ENCODE measurements around the gene LRRN2.

The LRRN2 gene

DNA sequence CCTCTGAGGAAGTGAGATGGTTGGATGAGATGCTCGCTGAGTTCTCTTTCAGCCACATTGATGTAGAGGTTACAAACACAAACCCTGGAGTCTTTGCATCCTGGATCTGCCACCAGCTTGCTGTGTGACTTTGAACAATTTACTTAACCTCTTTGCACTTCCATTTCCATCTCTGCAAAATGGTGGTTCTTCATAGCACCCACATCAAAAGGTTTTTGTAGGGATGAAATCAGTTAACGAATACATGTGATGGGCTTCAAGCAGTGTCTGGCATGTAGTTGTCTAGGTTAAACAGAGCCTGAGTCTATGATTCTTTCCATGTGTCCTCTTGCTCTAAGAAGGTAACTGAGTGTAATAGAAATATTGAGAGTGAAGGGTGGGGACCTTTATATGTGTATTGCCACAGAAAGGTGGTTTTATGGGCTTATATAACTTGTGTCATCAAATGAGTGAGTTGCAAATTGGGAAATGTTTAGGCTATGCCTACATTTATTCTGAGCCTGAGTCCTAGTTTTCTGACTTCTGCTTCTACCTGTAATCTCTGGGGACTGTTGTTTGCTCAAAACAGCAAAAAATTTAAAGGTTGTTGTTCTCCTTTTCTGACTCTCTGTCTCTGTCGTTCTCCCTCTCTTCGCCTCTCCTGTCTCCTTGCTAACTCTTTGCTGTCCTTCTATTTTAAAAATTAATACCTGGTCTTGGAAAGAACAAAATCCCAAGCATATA lies 27.3 kb upstream of the LRRN2 start:
- DNase-seq (ENCODE audit: low spot score), result no peak

DNA sequence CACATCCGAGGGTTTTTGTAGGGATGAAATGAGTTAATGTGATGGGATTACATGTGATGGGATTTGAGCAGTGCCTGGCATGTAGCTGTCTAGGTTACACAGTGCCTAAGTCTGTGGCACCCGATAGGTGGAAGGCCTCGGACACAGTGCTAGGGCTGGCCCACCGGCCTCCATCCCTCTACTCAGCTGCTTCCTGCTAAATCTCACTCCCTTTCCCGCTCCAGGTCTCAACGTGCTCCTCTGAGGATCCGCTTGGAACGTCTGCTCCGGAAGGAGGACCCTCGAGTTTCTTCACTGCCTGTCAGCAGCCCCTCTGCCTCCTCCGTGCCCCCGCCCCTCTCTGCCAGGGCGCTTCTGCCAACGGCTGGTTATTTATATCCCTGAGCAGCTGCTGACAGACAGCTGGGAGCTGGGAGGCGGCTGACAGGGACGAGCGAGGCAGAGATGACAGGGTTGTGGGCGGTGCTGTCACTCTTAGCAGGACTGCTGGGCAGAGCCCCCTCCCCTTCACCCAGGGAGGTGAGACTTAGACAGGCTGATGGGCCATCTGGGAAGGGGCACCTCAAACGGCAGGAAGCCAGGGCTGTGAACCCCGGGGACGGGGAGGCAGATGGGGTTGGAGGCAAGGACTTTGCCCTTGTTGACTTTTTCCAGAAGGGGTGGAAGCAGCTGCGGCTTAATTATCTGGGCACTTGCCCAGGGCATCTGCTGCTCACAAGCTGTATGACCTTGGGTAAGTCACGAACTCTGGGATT lies 26.6 kb upstream of the LRRN2 start:
- no peak for DNase-seq (ENCODE audit: low spot score)

DNA sequence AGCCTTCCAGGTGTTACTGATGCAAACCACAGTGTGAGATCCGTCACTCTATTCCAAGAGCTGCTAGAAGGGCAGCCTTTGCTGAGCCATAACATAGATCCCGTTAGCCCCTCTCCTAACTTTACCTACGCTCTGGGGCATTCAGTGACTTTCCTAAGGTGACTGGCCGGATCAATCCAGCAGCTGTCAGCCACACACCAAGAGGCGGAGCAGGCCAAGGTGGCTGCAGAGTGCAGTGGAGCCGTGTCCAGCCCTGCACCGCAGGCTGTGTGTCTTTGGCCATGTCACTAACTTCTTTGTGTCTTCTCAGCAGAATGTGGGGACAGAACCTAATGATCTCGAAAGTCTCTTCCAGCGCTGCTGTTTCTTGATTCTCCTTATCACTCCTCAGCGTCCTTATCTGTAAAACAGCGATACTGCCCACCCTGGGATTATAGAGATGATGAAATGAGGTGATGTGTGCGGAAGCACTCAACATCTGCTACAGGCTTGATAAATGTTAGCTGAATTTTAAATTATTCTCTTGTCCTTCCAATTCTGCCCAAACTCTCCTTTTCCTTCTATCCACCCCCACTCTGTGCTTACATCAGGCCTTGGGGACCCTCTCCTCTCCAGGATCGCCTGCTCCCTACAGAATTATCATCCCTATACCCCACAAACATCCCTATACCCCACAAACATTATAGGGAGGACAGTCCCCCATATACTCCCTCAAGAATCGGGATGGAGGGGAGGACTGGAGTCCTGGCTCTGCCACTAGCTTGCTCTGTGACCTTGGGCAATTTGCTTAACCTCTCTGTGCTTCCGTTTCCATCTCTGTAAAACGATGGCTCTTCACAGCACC lies 25.8 kb upstream of the LRRN2 start:
- no peak for DNase-seq (ENCODE audit: low spot score)

DNA sequence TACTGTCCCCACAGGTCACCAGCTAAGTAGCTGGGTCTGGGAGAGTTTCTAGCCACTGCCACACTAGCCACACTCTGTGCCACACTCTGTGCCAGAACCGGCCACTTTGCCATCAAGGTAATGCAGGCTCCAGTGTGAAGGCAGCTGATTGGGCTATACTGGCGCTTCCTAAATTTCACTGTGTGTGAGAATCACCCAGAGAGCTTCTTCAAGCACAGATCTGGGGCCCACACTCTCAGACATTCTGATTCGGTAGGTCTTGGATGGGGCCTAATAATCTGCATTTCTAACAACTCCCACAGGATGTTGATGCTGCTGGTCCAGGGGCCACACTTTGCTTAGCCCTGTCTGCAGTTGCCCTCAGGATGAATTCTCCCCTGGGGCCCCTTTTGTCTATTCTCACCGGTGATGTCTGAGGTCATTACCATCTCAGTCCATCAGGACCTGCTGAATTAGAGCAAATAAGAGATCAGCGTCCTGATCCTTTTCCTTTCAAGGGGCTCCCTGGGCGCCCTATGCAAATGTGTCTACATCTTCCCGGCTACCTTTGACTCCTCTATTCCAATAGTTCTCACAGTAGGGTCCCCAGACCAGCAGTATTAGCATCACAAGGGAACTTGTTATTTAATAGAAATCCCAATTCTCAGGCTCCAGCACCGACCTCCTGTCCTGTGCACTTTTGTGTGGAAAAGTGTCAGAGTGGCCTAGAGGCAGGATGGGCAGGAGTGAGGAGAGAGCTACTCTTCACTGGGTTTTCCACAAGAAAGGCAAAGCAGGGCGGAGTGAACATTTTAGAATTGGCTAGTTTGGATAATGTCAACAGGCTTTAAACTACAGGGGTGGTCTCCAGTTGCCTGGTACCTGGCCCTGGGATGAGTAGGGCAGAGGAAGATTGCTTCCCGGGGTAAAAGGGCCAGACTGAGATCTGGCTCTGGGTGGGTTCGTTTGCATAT lies 24.7 kb upstream of the LRRN2 start:
- DNase-seq (ENCODE audit: low spot score), result no peak

DNA sequence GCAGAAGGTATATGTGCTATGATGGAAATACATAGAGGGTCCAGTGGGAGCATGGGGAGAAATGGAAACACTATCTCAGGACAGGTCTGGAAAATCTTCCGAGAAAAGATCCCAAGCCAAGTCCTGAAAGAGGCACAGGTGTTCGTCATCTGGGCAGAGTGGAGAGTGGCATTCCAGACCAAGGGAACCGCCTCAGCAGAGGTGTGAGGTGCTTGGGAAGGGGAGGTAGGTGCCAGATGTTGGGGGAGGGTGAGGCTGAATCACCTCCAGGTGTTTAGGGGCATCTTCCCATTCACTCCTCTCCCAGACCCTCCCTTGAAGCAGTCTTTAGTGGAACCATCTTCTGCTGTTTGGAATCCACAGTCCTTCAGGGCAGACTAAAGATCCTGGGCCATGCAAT lies 23.5 kb upstream of the LRRN2 start:
- no peak for DNase-seq (ENCODE audit: low spot score)

DNA sequence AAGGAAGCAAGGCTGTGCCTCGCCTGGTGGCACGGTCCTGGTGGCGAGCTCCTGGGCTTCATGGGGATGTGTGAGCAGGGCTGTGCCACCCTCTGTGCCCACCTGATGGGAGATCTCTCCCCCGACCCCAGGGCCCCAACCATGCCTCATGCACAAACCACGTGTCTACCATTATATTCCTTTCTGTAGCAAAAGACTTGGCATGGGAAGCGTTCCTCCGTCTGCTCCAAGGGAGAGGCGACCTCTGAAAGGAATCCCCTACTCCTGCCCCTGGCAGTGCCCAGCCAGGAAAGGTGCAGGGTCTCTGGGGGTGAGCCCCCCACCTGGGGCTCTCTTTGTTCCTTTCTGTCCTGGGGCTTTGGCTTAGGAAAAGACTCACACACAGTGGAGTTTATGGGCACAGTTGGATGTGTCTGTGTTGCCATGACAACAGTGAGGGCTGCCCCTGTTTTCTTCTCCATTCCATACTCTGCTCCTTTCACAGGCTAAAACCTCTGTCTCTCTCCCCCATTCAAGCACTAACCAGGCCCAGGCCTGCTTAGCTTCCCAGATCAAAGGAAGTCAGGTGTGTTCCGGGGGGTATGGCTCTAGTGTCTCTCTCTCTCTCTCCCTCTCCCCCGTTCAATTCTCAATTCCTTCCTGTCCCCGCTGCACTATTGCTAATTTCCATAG lies 21.4 kb upstream of the LRRN2 start:
- no peak for DNase-seq (ENCODE audit: low spot score)

DNA sequence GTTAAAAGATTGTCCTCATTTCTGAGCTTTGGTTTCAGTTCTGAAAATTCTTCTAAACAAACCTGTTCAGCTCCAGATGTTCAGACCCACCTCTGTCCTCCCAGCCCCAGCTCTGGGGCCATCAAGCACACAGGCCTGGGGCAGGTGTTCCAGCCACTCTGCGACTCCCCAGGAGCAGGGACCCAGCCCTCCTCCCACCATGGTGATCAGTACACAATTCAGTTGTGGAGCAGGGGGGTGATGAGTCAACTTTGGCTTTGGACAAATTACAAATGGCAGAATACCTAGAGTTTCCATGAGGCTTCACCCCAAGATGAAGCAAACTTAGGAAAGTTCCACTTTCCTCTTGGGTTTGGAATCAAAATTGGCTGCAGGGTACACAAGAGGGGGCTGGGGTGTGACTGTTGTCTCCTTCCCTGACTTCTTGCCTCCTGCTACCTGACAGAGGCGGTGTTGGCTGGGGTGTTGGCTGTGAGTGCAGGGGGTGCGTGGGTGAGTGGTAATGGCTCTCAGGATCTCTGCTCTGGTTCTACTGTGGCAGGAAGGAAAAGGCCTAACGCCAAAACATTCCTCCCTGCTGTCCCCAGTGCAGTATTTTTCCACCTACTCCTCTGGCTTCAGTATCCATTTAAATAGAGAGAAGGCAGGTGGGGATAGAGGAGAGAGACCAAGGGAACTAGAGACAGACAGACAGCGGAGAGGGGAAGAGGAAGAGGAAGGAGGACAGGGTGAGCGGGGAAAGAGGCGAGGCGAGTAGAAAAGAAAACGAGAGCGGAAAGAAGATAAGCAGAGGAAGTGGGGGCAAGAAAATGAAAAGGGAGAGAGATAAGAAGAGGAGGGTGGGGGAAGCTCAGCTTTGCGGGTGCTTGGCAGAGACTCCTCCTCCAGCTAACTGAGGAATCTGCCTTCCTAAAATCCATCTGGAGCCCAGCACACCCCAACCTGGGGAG lies 20.6 kb upstream of the LRRN2 start:
- no peak for DNase-seq (ENCODE audit: low spot score)

DNA sequence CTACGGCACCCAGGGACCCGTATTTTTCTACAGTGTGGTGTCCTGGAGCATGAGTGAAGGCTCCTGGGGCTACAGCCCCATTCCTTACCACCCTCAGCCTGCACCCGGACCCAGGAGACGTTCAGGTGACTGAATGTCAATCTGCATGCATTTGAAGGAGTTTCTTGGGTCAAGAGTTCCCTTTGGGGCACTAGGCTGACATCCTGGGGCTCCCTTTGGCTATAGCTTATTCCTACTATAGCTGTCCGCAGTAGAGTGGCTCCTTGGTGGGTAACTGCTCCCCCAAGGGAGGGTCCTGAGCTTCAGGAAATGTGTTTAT lies 19.9 kb upstream of the LRRN2 start:
- no peak for DNase-seq (ENCODE audit: low spot score)

DNA sequence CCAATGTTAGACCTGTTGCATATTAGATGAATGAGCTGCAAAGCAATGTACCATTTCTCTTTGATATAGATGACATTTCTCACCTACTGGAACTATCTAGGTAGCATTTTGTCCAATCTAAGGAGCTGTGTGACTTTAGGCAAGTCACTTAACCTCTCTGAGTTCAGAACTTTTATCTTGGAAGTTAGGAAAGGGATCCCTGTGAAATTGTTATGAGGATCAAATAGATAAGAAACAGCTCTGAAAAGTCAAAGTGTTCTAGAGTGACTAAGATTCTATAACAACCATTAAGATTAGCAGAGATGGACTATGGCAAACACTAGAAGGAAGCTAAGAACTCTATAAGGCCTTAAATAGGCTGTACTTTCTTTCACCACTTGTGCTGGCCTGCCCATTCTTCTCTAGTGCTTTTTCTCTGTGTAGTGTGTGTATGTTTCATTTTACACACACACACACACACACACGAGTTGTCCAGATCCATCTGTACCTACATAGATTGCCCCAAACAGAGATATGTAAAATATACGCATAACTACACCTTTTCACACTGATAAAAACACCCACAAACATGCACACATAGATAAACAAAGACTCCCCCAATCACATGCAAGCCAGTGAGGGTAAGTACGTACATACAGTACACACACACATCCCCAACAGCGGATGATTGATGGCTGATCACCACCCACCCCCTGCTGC lies 19.4 kb upstream of the LRRN2 start:
- no peak for DNase-seq (ENCODE audit: low spot score)

DNA sequence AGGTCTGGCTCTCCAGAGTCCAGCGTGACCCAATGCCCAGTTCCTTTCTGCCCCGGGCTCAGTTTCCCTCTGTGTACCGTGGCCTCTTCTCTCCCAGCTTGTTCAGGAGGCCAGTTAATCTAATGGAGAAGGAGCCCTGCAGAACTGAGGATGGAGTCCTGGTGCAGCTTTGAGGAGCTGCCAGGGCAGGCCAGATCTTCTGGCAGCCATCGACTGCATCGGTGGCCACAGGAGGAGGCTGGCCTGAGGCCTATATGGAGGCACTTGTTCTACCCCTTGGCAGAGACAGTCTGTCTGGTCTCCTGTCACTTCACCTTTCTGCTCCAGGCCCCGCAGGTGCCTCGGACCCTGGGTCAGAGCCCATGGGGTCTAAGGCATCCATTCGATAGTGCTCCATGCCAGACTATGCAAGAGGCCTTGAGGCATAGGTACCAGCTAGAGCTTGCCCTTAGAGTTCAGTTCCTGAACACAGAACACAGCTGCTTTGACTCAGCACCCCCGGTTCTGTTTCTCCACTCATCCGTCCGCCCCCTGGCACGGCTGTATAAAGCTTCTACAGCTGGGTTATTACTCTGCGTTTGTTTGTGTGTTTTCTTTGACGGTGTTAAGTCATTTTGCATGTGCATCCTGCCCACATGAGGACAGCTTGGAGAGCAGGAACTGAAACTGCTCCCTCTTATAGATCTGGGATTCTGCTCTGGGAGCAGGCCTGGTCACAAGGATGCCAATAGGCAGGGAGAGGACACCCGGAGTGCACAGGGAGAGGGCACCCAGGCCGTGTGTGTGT lies 18.5 kb upstream of the LRRN2 start:
- DNase-seq (ENCODE audit: low spot score), result no peak

DNA sequence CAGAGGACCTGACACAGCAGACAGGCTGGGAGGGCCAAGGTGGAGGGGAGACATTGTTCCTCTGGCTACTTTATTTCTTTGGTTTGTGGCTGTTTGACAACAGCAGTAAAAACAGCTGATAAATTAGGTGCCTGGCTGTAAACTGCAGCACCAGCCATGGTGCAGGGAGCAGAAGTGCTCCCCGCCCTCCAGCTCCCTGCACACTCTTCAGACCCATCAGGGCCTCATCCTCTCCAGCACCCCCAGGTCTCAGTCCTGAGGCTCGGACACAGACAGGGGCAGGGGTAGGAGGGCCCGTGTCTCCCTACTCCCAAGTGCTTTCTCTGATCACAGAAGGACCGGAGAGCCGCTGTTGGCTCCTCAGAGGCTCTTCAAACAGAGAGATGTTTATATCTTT lies 17.7 kb upstream of the LRRN2 start:
- no peak for DNase-seq (ENCODE audit: low spot score)

DNA sequence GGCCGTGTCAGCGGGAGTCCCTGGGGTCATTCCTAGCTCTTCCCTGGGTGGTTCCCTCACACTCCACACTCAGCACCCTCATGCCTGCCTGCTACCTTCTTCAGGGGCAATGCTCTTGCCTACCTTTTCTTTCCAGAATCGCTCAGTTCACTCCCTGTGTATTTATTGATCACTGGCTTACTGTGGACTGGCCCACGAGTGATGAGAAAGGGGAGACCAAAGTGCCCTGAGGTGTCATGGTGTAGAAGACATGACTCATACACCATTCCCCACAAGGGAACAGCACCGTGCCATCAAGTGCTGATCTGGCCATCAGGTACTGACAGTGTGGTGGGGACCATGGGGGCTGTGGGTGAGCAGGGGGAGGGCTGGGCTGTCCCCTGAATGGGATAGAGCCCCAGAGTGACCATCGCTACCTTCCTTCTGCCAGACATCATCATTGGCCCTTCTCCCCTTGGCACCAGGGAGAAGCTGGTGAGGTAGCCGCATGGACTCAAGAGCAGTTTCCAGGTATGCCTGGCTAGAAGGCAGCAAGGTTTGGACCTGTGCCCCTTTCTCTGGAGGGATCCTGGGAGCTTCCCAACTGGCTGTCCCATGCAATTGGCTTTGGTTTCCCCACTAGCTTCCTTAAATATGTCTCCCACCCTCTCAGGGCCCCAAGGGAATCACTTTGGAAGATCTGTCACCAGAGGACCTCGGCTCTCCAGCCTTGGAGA lies 17.2 kb upstream of the LRRN2 start:
- DNase-seq (ENCODE audit: low spot score), result no peak

DNA sequence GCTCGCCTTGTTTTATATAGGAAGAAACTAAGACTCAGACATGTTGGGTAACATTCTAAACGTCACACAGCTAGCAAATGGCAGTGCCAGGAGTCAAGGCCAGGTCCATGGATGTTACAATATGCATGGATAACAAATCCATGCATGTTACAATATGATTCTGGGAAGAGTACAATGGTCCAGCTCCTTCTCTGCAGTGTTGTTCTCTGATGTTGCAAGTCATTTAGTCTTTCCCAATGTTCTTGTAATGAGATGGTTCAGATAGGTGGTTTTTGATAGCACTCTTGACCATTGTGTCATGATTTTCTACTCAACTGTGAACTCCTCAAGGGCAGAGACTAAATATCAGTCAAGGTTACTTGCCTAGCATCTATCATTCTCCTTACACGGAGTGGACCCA lies 15.7 kb upstream of the LRRN2 start:
- no peak for DNase-seq (ENCODE audit: low spot score)

DNA sequence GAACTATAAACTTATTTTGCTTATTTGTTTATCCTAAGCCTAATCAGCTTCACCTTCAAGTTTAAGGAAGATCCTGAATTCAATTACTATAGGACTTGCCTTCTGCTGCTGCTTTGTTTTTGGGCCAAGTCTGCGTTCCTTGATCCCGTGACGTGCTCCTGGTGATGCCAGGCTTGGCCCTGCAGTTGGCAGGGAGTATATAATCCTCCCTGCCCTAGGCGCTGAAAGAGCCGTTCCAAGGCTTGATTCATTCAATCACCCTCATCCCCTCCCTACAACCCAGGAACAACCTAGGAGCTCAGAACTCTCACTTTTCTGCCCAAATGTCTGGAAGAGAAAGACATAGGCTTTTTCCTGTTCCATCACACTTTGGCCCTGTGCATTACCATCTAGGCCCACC lies 12.4 kb upstream of the LRRN2 start:
- no peak for DNase-seq (ENCODE audit: low spot score)

DNA sequence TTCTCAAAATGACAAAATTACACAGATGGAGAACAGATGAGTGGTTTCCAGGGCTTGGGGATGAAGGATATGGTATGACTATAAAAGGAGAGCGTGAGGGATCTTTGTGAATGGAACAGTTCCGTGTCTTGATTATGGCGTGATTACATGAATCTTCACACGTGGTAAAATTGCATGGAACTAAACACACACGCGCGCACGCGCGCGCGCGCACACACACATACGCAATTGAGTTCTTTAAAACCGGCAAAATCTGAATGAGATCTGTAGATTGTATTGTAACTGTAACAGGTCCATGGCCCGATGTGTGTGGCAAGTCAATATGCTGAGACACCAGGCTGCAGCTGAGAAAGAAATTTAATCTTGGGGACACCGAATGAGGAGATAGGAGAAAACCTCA lies 11.1 kb upstream of the LRRN2 start:
- DNase-seq (ENCODE audit: low spot score), result no peak

DNA sequence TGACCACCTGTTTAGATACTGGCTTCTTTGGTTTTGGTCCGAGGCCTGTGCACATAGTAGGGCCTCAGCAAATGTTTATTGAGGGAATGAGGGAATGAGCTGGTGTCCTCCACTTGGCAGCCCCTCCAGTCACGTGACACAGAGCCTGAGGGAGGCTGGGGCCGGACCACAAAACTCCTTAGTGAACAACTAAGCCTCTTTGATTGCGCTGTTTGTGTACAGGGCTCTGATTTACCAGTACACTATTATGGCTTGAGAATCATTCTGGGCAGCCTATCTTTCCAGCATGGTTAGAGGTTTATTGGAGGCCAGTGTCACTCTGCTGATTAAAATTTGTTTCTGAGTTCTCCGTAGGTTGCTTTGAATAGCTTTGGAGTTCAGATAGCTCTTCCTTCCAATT lies 10.2 kb upstream of the LRRN2 start:
- no peak for DNase-seq (ENCODE audit: low spot score)

DNA sequence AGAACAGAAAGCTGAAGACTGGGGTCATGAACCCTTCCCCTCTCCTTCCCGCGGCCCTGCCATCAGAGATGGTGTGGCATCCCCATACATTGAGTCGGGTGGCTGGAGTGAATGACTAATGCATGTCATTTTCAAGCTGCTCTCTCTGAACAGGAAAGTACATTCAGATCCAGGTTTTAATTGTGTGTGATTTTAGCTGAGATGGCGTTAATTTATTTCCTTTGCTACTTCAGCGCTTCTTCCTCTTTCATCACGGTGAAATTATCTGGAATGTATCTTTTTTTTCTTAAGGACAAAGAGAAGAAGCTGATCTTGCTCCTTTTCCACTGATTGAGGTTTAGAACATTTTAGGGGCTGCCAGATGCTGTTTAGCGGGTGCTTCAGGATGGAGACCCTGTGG lies 8.6 kb upstream of the LRRN2 start:
- no peak for DNase-seq (ENCODE audit: low spot score)

DNA sequence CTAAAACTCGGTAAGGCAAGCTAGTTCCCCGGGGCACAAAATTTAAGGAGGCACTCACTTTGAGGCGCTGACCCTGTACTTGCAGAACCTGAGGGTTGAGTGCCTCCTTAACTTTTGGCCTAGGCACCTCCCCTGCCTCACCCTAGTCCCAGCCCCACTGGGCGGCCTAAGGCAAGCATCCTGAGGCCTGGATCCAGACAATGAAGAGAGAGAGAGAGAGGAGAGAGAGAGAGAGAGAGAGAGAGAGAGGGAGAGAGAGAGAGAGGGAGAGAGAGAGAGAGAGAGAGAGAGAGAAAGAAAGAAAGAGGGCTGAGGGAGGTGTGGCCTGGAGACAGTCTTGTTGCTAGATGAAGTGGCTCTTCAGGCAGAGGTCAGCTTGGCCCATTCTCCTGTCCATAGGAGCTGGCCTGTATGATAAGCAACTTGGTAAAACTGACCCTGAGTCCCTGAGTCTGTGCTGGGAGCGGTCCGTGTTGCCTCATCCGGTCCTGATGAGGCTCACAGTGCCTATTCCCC lies 7.4 kb upstream of the LRRN2 start:
- no peak for DNase-seq (ENCODE audit: low spot score)

Measured in AG08396 (cell line).